Measurements from ENCODE around the gene ZNF469. TPM values are rescaled to one million over a fixed set of nuclear protein-coding genes. Genes with fewer than 3 reads are reported as not detected.

ZNF469 gene
- total and polyA plus RNA-seq, 9 donors, result 0.52 to 16.2 (median 5.5) TPM

GRCh38 chr16:88389191-88389590, 6.4 kb downstream of the ZNF469 start:
- Histone ChIP-seq H3K27ac (no peak overlapping the region), H3K27me3 (no peaks in the 10 kb centered on the region), H3K9me3 (no peaks in the 10 kb centered on the region), H3K36me3 (no peaks in the 10 kb centered on the region), H3K4me1 (ENCODE audit: insufficient read depth) (peaks cover 16% of the 10 kb centered on the region), H3K4me3 (no peak overlapping the region)
- TF ChIP-seq CTCF (IDR thresholded peaks at IDR 0.05) (no peak), EP300 (IDR thresholded peaks at IDR 0.05) (no peak), POLR2A (IDR thresholded peaks at IDR 0.05) (no peak)
- DNase-seq, result no peak
- intact Hi-C loops (cut with DNase I), result loop anchor here in 1 of 4 donors (10.0 kb wide), 1 partner anchor 194 kb away; no protein-coding TSS in a partner anchor
- 88 to 91% (median 90%) methylated on average over 24 of the region's 24 CpGs for WGBS, 3 donors

DNA sequence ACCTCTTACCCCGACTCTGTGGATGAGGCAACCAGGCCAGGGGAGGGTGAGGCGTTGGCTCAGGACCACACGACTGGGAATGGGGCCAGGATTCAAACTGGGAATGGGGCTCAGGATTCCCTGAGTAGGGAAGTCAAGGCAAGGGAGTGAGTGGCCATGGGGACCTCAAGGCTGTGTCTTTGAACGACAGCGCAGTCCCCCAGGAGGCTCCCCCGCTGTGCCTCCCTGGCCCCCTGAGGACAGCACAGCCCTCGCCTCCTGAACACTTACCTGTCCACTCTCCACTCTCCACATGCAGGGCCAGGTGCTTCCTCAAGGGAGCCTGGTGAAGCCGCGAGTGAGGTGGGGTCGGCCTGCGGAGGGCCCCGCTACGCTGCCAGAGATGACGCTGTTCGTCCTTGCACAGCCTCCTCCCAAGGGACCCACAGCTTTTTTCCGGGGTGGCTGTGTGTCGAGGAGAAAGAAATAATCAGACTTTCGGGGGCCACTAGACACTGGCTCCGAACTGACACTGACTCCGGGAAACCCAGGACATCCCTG, 6.9 kb downstream of the ZNF469 start:
- TF ChIP-seq EP300 (IDR thresholded peaks at IDR 0.05) (no peak), POLR2A (IDR thresholded peaks at IDR 0.05) (no peak), CTCF (IDR thresholded peaks at IDR 0.05) (no peak)
- Histone ChIP-seq H3K27me3 (no peaks in the 10 kb centered on the region), H3K4me1 (ENCODE audit: insufficient read depth) (peaks cover 14% of the 10 kb centered on the region), H3K9me3 (no peaks in the 10 kb centered on the region), H3K4me3 (no peak overlapping the region), H3K36me3 (no peaks in the 10 kb centered on the region), H3K27ac (no peak overlapping the region)
- WGBS, 3 donors, result 72 to 76% (median 75%) methylated on average over 16 to 20 of the region's 20 CpGs
- no peak for DNase-seq
- intact Hi-C loops (cut with DNase I), result loop anchor here in 2 of 4 donors (5.0 to 10.0 kb wide), 2 partner anchors 195 to 497 kb away; no protein-coding TSS in a partner anchor

- peaks cover 14% of the 10 kb centered on the region for H3K4me1 ChIP-seq (ENCODE audit: insufficient read depth)
- H3K9me3 ChIP-seq, result no peaks in the 10 kb centered on the region
- no peak overlapping the region for H3K27ac ChIP-seq
- intact Hi-C loops (cut with DNase I), result loop anchor here in 1 of 4 donors (5.0 kb wide), 1 partner anchor 498 kb away; no protein-coding TSS in a partner anchor
- no peak overlapping the region for H3K4me3 ChIP-seq
- H3K36me3 ChIP-seq, result no peaks in the 10 kb centered on the region
- DNase-seq, result no peak
- H3K27me3 ChIP-seq, result no peaks in the 10 kb centered on the region
- WGBS, 3 donors, result 83 to 93% (median 86%) methylated on average over 9 of the region's 9 CpGs
- TF ChIP-seq CTCF (IDR thresholded peaks at IDR 0.05) (no peak), EP300 (IDR thresholded peaks at IDR 0.05) (no peak), POLR2A (IDR thresholded peaks at IDR 0.05) (no peak)
Measured at GRCh38 chr16:88390265-88390664, 7.5 kb downstream of the ZNF469 start.

GRCh38 chr16:88390735-88391134, 8.0 kb downstream of the ZNF469 start:
- H3K27ac ChIP-seq, result no peak overlapping the region
- H3K9me3 ChIP-seq, result no peaks in the 10 kb centered on the region
- 75 to 88% (median 81%) methylated on average over 13 of the region's 13 CpGs for WGBS, 3 donors
- TF ChIP-seq POLR2A (IDR thresholded peaks at IDR 0.05), result no peak
- no peak for TF ChIP-seq EP300 (IDR thresholded peaks at IDR 0.05)
- TF ChIP-seq CTCF (IDR thresholded peaks at IDR 0.05), result no peak
- intact Hi-C loops (cut with DNase I), result loop anchor here in 1 of 4 donors (5.0 kb wide), 1 partner anchor 498 kb away; no protein-coding TSS in a partner anchor
- H3K27me3 ChIP-seq, result no peaks in the 10 kb centered on the region
- no peaks in the 10 kb centered on the region for H3K36me3 ChIP-seq
- peaks cover 14% of the 10 kb centered on the region for H3K4me1 ChIP-seq (ENCODE audit: insufficient read depth)
- H3K4me3 ChIP-seq, result no peak overlapping the region
- no peak for DNase-seq
